K562 (cell line): Measurements from ENCODE around the gene SLC7A5. TPM values are rescaled to one million over a fixed set of nuclear protein-coding genes. Genes with fewer than 3 reads are reported as not detected.

Experiments used
- ATAC-seq: fragments of 200-7000 bp; cut with Tn5 transposase; 3 replicates; pipeline ENCODE4 v1.9.1; 2020; ENCODE audit warnings: moderate library complexity
- BruUV-seq: library from RNA; stranded (reverse); fragments of 400-500 nt; replicated peaks from 2 replicates; lab custom pipeline; 2021; lab: Mats Ljungman, UMichigan
- CTCF ChIA-PET: fragments of 300-600 bp; formaldehyde crosslinking; extraction: SDS; loops from one replicate; lab custom pipeline; 2021; ENCODE audit warnings: low intra/inter-chr PET ratio; lab: Yijun Ruan, JAX
- POLR2A ChIA-PET: fragments of 300-600, 350-650 bp; sonication (Branson Sonifier 250); formaldehyde crosslinking; extraction: SDS; loops from one replicate; lab custom pipeline; 2021; ENCODE audit warnings: antibody characterized with exemption, inconsistent platforms; lab: Yijun Ruan, JAX
- DNase-seq, 4 experiments: peaks; one replicate each; pipeline versions ENCODE4 v3.0.0 to v3.0.0-alpha.2; 2011 to 2018; ENCODE audit warnings: low spot score in 3 of 4, mixed read lengths in 3 of 4; ENCODE audit errors: extremely low read depth in 1 of 4
- FAIRE-seq: peaks from 2 replicates; lab custom pipeline; 2011; peaks lifted over from hg19 to GRCh38; lab: Jason Lieb, UNC
- H2AFZ ChIP-seq: 2 replicates; pipeline ENCODE4 v1.6.0; 2011; ENCODE audit warnings: low read depth, low read length, control low read depth, inconsistent platforms
- H3K27ac ChIP-seq: fragments of 200-600 bp; 3 replicates; pipeline ENCODE4 v1.8.0; 2011; ENCODE audit warnings: low read depth, mild to moderate bottlenecking, control low read depth, inconsistent platforms, low read length, moderate library complexity, mixed read lengths; ENCODE audit errors: extremely low read depth
- H3K27me3 ChIP-seq, 2 experiments: fragments of 300-600 bp in 1 of 2; 2 replicates in 1 of 2; 3 replicates in 1 of 2; pipeline versions ENCODE4 v1.6.0 to v1.8.0; 2011; ENCODE audit warnings: inconsistent platforms in 2 of 2, low read length in 2 of 2, mild to moderate bottlenecking in 1 of 2, mixed read lengths in 1 of 2, moderate library complexity in 1 of 2; ENCODE audit not compliant: control insufficient read depth in 2 of 2, insufficient read depth in 2 of 2
- H3K36me3 ChIP-seq: fragments of 300-600 bp; 3 replicates; pipeline ENCODE4 v1.8.0; 2011; ENCODE audit warnings: mild to moderate bottlenecking, low read length, inconsistent platforms; ENCODE audit not compliant: control insufficient read depth, insufficient read depth
- H3K4me1 ChIP-seq, 2 experiments: fragments of 200-600 bp in 1 of 2; replicated peaks in 1 of 2; 2 replicates in 1 of 2; 3 replicates in 1 of 2; pipeline versions ENCODE4 v1.5.1 to v1.8.0; 2011; ENCODE audit warnings: inconsistent platforms in 2 of 2, low read length in 2 of 2, mild to moderate bottlenecking in 1 of 2, mixed read lengths in 1 of 2, moderate library complexity in 1 of 2; ENCODE audit not compliant: control insufficient read depth in 2 of 2, insufficient read depth in 2 of 2
- H3K4me2 ChIP-seq: 2 replicates; pipeline ENCODE4 v1.6.1; 2011; ENCODE audit warnings: low read length, control low read depth, inconsistent platforms, mixed read lengths; ENCODE audit not compliant: insufficient read depth
- H3K4me3 ChIP-seq: fragments of 200-600 bp; sonication (generic), shearing (Covaris generic); 2 replicates; pipeline ENCODE4 v1.5.1; 2016; ENCODE audit warnings: control low read depth, inconsistent platforms
- H3K79me2 ChIP-seq: fragments of 200-600 bp; 3 replicates; pipeline ENCODE4 v1.8.0; 2011; ENCODE audit warnings: low read length, inconsistent platforms; ENCODE audit not compliant: control insufficient read depth, insufficient read depth
- H3K9ac ChIP-seq, 2 experiments: 2 replicates each; pipeline versions ENCODE4 v1.6.0 to v1.6.1; 2011; ENCODE audit warnings: low read depth in 2 of 2, low read length in 2 of 2, control low read depth in 1 of 2, inconsistent platforms in 1 of 2, mild to moderate bottlenecking in 1 of 2, mixed read lengths in 1 of 2; ENCODE audit not compliant: insufficient read depth in 1 of 2
- H3K9me1 ChIP-seq: one replicate; pipeline ENCODE4 v1.6.0; 2011; ENCODE audit warnings: inconsistent platforms, mild to moderate bottlenecking, low read length, moderate library complexity; ENCODE audit not compliant: control insufficient read depth, insufficient read depth
- H3K9me3 ChIP-seq: replicated peaks from 2 replicates; pipeline ENCODE4 v1.5.1; 2011; ENCODE audit warnings: low read depth, low read length, inconsistent platforms; ENCODE audit not compliant: control insufficient read depth, insufficient read depth
- H4K20me1 ChIP-seq: replicated peaks from 2 replicates; pipeline ENCODE4 v1.6.1; 2011; ENCODE audit warnings: low read length, inconsistent platforms, mixed read lengths; ENCODE audit not compliant: control insufficient read depth, insufficient read depth
- CREB1 ChIP-seq, 2 experiments: sonication (generic) in 1 of 2; formaldehyde crosslinking in 1 of 2; IDR thresholded peaks; 2 replicates each; pipeline versions ENCODE4 v1.6.1 to v1.8.0; 2012 to 2022; ENCODE audit warnings: inconsistent platforms in 1 of 2, mild to moderate bottlenecking in 1 of 2, missing genetic modification reagents in 1 of 2, moderate library complexity in 1 of 2
- CUX1 ChIP-seq: fragments of 200-800 bp; sonication (Bioruptor generic); IDR thresholded peaks from 2 replicates; pipeline ENCODE4 v1.6.1; 2016; ENCODE audit warnings: missing genetic modification characterization, missing compliant biosample characterization
- ID3 ChIP-seq, 2 experiments: fragments of 250-450 bp in 1 of 2; fragments of 450-650 bp in 1 of 2; sonication (Bioruptor Pico) in 1 of 2; IDR thresholded peaks; 2 replicates each; pipeline versions ENCODE4 v1.6.1 to v1.8.0; 2016 to 2021; ENCODE audit warnings: mild to moderate bottlenecking in 2 of 2, moderate library complexity in 2 of 2, missing compliant biosample characterization in 1 of 2, missing genetic modification characterization in 1 of 2
- MAZ ChIP-seq, 2 experiments: fragments of 450-650 bp in 1 of 2; sonication (generic) in 1 of 2; formaldehyde crosslinking; IDR thresholded peaks in 1 of 2; conservative IDR thresholded peaks in 1 of 2; 2 replicates each; pipeline versions ENCODE4 v1.4.0 to v1.5.0; 2020; ENCODE audit warnings: mild to moderate bottlenecking in 1 of 2, missing genetic modification reagents in 1 of 2
- PHB2 ChIP-seq: fragments of 450-650 bp; IDR thresholded peaks from 2 replicates; pipeline ENCODE4 v1.6.1; 2017; ENCODE audit warnings: low read depth
- SMARCA4 ChIP-seq: fragments of 450-650 bp; IDR thresholded peaks from 2 replicates; pipeline ENCODE4 v1.6.1; 2016
- SRSF9 ChIP-seq: fragments of 200-400 bp; formaldehyde crosslinking; IDR thresholded peaks from 2 replicates; pipeline ENCODE4 v1.6.1; 2017; ENCODE audit warnings: low read depth, low read length, borderline replicate concordance
- TRIM24 ChIP-seq, 2 experiments: fragments of 450-650 bp; IDR thresholded peaks; 2 replicates each; pipeline ENCODE4 v1.6.1; 2016
- ZNF175 ChIP-seq: fragments of 200-800 bp; sonication (Bioruptor generic); IDR thresholded peaks from 2 replicates; pipeline ENCODE4 v1.6.1; 2016; ENCODE audit warnings: low read depth, mild to moderate bottlenecking, missing genetic modification characterization, missing compliant biosample characterization
- ZNF24 ChIP-seq: fragments of 450-650 bp; IDR thresholded peaks from 2 replicates; pipeline ENCODE4 v1.6.1; 2016
- WGBS: fragments of 100-300 bp; shearing (Covaris generic); methylation state at CpG from one replicate; pipeline ENCODE4 v1.1.6; 2016; ENCODE audit warnings: low coverage, mixed read lengths; ENCODE audit not compliant: insufficient coverage; ENCODE audit errors: missing lambda C conversion rate; 5-methylcytosine and 5-hydroxymethylcytosine counted together
- in situ Hi-C: fragments of 300-500 bp; cut with MboI; formaldehyde crosslinking; loops from 4 replicates; pipeline ENCODE4 v1.15.0; 2018; ENCODE audit warnings: inconsistent platforms, mixed read lengths
- intact Hi-C: fragments of 100-400 bp; cut with micrococcal nuclease; formaldehyde crosslinking; loops from 2 replicates; pipeline ENCODE4 v1.14.2; 2022
- polyA plus RNA-seq, 8 experiments: library from polyadenylated mRNA; depleted of rRNA in 4 of 8; stranded (reverse) in 5 of 8; unstranded in 3 of 8; fragments of >200 nt; fragmentation: Nextera tagmentation in 2 of 8; fragmentation: Illumina TruSeq in 1 of 8; extraction: Ambion mirVana in 2 of 8; extraction: Trizol in 1 of 8; gene quantifications; 2 replicates each; pipeline versions ENCODE4 v1.2.1 to v1.2.3, GENCODE V29; 2011 to 2014; ENCODE audit warnings: inconsistent platforms in 1 of 8, missing spikeins in 1 of 8
- total RNA-seq, 7 experiments: library from RNA; depleted of rRNA in 6 of 7; stranded (reverse); fragments of >200 nt in 6 of 7; fragmentation: Illumina TruSeq in 2 of 7; extraction: Trizol in 2 of 7; gene quantifications; 2 replicates each; pipeline versions ENCODE4 v1.2.1 to v1.2.3, GENCODE V29; 2011 to 2021; ENCODE audit warnings: low replicate concordance in 1 of 7

Gene SLC7A5
- total and polyA plus RNA-seq, 9 of the 15 experiments (the other 6 are each of a cell fraction or from before 2014, with no cell fraction given) = 1.9 to 220 (median 18.6) TPM

GRCh38 chr16:87818533-87819161, 50.7 kb downstream of the SLC7A5 start:
- POLR2A ChIA-PET = interaction anchor here (0.6 to 2.5 kb wide), 5 partner anchors 10 to 49 kb away, joined by 3 to 11 read pairs (median 5); no protein-coding TSS in a partner anchor

DNA sequence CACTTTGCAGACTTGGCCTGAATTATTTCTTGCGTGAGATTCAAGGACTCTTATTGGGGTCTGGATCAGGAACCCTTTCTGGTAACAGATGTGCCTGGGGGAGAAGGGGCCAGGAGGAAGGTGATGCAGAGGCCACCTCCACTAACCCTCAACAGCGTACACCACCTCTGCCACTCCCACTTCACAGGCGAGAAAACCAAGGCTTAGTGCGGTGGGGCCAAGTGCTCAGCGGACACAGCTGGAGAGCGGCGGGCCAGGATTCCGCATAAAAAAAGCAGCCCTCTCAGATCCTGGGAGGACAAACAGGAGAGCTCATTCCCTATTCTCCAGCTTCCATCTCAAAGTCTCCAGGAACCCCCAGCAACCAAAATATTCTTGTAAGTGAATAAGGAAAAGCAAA, 51.4 kb downstream of the SLC7A5 start:
- Histone ChIP-seq H3K4me2 (no peak overlapping the region), H3K4me1 (peaks cover 0 to 7% of the 10 kb centered on the region in 2 experiments; a peak in 1 of 5 replicates), H2AFZ (no peak overlapping the region), H3K9me1 (peaks cover 4% of the 10 kb centered on the region), H3K27ac (no peak overlapping the region), H3K79me2 (no peaks in the 10 kb centered on the region), H3K4me3 (no peak overlapping the region), H3K9me3 (peaks cover 3% of the 10 kb centered on the region; the same call in 1 of the 2 replicates), H4K20me1 (peaks cover under 1% of the 10 kb centered on the region; the same call in 1 of the 2 replicates), H3K9ac (no peak overlapping the region), H3K36me3 (no peaks in the 10 kb centered on the region), H3K27me3 (peaks cover 4 to 49% of the 10 kb centered on the region in 2 experiments; a peak in 3 of 5 replicates)
- intact Hi-C loops (no loop called here), in situ Hi-C loops (no loop called here)
- FAIRE-seq = no peak
- DNase-seq = no peak
- ChIA-PET CTCF (no interaction called here), POLR2A (interaction anchor here (1.2 to 1.8 kb wide), 2 partner anchors 10 to 13 kb away, joined by 3 to 5 read pairs; no protein-coding TSS in a partner anchor)
- 80% methylated on average over 8 of the region's 8 CpGs for WGBS
- no TSS peak for BruUV-seq
- no peak for ATAC-seq
- TF ChIP-seq TRIM24 (IDR thresholded peaks at IDR 0.05) (no peak), CUX1 (no peak), SRSF9 (no peak), ZNF24 (no peak), MAZ (CRISPR knock-in tag; conservative IDR thresholded peaks at IDR 0.05 in 1 of 2, IDR thresholded peaks at IDR 0.05 in 1 of 2) (no peak), ID3 (CRISPR knock-in tag; IDR thresholded peaks at IDR 0.05) (no peak), ID3 (tag; IDR thresholded peaks at IDR 0.05) (no peak)

More at GRCh38 chr16:87818533-87819161, 50.7 kb downstream of the SLC7A5 start:
- peaks cover 4% of the 10 kb centered on the region for H3K9me1 ChIP-seq
- ATAC-seq (no peak), DNase-seq (no peak), FAIRE-seq (no peak)
- in situ Hi-C loops (no loop called here), intact Hi-C loops (no loop called here)
- BruUV-seq = no TSS peak
- H2AFZ ChIP-seq = no peak overlapping the region
- H4K20me1 ChIP-seq = peaks cover 4% of the 10 kb centered on the region; the same call in 1 of the 2 replicates
- H3K4me2 ChIP-seq = no peak overlapping the region
- peaks cover 11 to 56% of the 10 kb centered on the region in 2 experiments; a peak in 3 of 5 replicates for H3K27me3 ChIP-seq
- whole genome bisulfite sequencing = 24% methylated on average over 16 of the region's 16 CpGs
- no peak overlapping the region for H3K27ac ChIP-seq
- peaks cover 3% of the 10 kb centered on the region; the same call in 1 of the 2 replicates for H3K9me3 ChIP-seq
- H3K79me2 ChIP-seq = no peaks in the 10 kb centered on the region
- TF ChIP-seq CREB1 (IDR thresholded peaks at IDR 0.05) (no peak), CREB1 (CRISPR knock-in tag; IDR thresholded peaks at IDR 0.05) (no peak), ZNF175 (CRISPR knock-in tag) (no peak), SMARCA4 (no peak), PHB2 (no peak)
- no peak overlapping the region for H3K9ac ChIP-seq
- H3K4me1 ChIP-seq = peaks cover 0 to 7% of the 10 kb centered on the region in 2 experiments; a peak in 1 of 5 replicates
- CTCF ChIA-PET = no interaction called here
- H3K4me3 ChIP-seq = no peak overlapping the region
- no peaks in the 10 kb centered on the region for H3K36me3 ChIP-seq
